Thyroid gland (tissue), 4 donors: ENCODE results near the gene ITIH6.
"Not testable (repeated sequence)": the region's sequence is repeated elsewhere in the genome, so short reads cannot be mapped to it uniquely, and the experiment has no call there.

Experiments
- CTCF ChIP-seq, 6 experiments: fragments of 200-600 bp in 3 of 6; fragments of 450-650 bp in 3 of 6; sonication (generic) in 3 of 6; IDR thresholded peaks; one replicate each; pipeline ENCODE4 v1.5.1; 2016 to 2019; ENCODE audit warnings: antibody characterized with exemption in 6 of 6, mild to moderate bottlenecking in 2 of 6, inconsistent platforms in 1 of 6, moderate library complexity in 1 of 6
- POLR2A ChIP-seq, 2 donors: fragments of 450-650 bp; IDR thresholded peaks; one replicate each; pipeline ENCODE4 v1.6.1; 2017; ENCODE audit warnings: antibody characterized with exemption in 2 of 2, mild to moderate bottlenecking in 2 of 2, moderate library complexity in 1 of 2

GRCh38 chrX:54738567-54738966 lies 59.5 kb downstream of the ITIH6 start:
- TF ChIP-seq CTCF, POLR2A (IDR thresholded peaks at IDR 0.05): not testable (repeated sequence)
